KG1 (cell line): ENCODE data around the gene APBB2.
"Not testable (repeated sequence)": the region's sequence is repeated elsewhere in the genome, so short reads cannot be mapped to it uniquely, and the experiment has no call there.

ENCODE experiments used
- DNase-seq: peaks from one replicate; lab custom pipeline; 2025; lab: John Stamatoyannopoulos, UW

Gene APBB2

DNA sequence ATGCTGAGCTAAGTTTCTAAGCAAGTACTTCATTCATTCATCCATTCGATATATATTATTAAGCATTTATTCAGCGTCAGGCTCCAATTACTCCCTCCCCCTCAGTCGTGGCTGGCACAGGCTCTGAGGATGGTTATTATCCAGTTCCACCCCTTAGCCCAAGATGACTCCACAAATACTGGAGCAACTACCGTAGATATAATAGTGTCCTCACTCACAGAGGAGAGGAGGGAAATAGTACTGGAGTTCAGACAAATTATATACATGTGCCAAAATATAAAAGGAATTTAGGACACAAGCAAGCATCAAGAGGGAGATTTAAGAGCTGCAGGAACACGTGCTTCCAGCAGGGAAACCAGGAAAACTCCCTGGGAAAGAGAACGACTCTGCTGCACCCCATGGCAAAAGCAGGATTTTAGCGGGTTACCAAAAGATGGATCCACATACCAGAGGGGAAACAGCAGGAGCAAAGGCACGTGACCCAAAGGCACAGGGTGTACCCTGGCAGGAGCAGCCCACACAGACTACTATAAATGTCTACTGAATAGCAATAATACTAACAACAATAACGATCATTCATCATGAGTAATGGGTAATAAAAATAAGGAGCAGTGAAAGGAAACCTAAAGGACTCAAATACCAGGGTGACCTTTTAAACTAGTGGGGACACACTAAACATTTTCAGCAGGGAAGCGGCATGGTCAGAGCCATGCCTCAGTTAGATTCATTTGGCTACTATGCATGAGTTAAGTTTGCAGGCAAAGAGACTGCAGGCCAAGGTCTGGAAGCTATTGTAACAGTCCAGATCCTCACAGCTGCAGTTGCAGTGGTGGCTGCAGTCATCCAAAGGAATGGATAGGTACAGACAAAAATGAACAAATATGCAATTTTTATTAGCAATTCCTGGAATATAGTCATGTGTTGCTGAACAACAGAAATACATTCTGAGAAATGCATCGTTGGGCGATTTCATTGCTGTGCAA is 153.7 kb downstream of the APBB2 start:
- DNase-seq = no peak

DNA sequence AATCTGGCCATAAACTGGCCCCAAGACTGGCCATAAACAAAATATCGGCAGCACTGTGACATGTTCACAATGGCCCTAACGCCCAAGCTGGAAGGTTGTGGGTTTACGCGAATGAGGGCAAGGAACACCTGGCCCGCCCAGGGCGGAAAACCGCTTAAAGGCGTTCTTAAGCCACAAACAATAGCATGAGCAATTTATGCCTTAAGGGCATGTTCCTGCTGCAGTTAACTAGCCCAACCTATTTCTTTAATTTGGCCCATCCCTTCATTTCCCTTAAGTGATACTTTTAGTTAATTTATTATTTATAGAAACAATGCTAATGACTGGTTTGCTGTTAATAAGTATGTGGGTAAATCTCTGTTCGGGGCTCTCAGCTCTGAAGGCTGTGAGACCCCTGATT is 154.9 kb downstream of the APBB2 start:
- DNase-seq = not testable (repeated sequence)

DNA sequence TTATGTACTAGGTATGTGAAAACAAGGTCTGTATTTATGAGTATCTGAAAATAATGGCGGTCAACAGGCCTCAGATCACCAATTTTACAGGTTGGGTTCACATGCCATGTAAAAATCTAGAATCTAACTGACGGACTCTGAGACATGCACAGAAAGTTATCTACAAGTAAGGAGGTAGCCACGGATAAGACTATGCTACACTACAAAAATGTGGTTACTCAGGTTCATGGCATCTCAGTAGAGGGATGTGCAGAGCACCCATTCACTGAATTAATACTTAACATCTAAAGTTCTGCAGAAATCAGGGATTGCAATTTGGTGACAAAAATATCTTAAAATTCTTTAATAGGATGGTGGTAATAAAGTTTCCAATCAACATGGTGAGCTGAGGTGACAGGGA is 155.9 kb downstream of the APBB2 start:
- DNase-seq = no peak

DNA sequence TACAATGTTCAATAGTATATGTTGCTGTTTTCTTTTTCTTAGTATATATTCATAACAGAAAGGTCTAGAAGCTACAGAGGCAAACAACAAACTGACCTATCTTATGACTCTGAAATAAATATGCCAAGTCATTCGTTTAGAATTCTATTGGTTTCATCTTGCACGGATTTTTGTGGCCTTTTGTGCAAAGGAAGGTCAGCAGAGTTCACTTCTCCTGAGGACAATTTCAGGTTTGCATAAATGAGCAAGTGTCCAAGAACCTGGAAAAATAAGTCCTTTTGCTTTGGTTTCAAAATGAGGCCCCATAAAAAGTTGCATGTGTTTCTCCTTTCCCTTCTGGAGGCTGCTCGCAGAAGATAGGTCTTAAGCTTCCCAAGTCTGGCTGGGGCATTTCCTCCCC is 156.9 kb downstream of the APBB2 start:
- DNase-seq = no peak

DNA sequence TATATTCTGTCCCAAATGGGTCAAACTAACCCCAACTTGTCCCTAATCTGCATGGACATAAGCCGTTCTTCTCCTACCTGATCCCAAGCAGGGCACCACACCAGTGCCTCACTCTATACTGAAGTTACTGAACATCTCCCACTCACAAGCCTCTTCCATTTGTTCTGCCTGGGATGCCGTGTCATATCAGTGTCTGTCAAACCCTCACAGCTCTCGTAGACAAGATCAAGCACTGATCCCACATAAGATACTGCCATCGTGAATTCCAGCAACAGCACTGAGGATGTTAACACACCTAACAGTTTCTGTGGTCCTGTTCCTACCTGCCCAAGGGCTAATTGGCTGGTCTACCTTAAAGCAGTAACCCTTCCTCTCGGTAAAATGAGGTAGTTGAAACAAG is 162.1 kb downstream of the APBB2 start:
- no peak for DNase-seq

DNA sequence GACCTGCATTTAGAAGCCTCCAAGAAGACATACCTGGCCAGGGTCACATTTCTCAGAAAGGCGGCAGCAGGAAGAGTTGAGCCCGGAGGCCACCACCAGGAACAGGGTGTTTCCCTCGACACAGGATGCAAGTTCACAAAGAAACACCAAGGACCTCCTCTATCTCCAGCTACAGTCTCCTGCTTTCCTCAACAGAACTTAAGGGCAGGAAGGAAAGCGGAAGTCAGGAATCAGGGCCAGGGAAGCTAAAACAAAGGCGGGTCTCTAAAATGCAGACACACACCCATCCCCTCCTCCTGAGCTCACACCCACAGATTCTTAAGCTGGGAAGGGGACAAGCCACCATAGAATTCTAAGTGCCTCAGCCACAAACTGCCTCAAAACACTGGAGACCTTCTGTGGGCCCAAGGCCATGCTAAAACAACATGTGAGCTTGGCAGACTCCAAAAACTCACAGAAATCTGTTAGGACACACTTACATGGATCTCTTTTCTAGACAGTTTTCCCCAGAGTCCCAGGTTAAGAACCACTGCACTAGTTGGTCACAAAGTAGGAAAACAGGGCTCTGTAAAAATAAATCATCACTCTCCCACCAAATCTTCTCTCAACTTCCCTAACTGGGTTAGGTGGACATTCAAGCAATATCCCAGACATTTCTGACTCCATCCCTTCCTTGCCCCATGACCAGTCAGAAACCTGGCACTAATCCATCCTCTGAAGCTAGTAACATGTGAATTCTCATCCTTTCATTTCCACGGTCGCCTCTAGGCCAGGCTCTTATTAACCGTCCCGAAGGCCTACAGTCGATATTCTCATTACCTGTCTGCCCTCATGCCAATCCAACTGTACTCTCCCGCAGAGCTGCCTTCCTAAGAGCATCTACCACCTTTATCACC is 163.2 kb downstream of the APBB2 start:
- no peak for DNase-seq

DNA sequence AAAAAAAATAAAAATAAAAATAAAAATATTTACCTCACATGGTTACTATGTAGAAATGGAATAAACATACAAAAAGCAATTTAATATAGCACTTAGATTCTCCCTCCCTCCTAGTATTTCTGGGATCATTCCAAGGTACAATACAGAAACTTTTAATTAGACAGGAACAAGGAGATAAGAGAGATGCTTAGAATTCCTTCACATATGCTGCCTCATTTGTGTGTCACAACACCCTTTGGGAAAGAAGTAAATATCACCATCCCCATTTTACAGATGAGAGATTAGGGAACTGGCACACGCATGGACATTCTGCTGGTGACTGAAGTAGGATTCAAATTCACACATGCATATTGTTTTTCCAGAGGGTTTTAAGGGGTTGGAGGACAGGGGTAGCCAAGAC is 164.2 kb downstream of the APBB2 start:
- no peak for DNase-seq

DNA sequence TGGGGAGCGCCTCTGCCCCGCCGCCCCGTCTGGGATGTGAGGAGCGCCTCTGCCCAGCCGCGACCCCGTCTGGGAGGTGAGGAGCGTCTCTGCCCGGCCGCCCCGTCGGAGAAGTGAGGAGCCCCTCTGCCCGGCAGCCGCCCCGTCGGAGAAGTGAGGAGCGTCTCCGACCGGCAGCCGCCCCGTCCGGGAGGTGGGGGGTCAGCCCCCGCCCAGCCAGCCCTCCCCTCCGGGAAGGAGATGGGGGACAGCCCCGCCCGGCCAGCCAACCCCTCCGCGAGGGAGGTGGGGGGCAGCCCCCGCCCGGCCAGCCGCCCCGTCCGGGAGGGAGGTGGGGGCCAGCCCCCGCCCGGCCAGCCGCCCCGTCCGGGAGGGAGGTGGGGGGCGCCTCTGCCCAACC is 165.2 kb downstream of the APBB2 start:
- not testable (repeated sequence) for DNase-seq

DNA sequence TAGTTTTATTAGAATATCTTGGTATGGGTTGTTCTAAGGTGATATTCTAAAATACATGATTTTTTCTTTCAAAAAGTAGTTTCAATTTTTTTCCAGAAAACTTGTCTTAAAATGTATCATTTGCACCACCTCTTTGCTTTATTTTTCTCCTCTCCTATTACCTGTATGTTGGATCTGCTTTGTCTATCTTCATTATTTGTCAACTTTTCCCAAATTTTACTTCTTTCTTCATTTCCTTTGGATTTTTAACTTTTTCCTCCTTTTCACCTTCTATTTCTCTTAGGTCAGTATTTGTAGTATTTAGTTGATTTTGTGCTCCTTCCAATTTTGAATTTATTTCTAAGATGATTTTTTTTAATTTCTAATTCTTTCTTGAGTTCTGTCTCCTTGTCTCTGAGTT is 169.6 kb downstream of the APBB2 start:
- DNase-seq = no peak

DNA sequence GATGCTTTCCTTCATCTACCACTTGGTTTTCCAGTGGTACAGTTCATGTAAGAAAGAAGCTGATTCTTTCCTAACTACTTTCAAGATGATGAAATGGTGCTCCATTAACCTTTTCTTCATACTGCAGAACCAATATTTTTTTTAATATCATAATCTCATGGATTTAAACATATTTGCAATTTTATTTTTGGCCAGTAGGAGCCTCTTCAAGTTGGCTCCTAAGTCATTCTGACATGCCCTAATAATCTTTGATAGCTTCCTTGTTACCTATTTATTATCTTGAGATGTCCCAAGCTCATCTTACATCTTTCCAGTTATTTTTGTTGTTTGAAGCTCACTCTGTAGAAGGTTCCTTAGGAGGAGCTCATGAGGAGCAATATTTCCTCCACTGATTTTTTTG is 170.2 kb downstream of the APBB2 start:
- DNase-seq = no peak

DNA sequence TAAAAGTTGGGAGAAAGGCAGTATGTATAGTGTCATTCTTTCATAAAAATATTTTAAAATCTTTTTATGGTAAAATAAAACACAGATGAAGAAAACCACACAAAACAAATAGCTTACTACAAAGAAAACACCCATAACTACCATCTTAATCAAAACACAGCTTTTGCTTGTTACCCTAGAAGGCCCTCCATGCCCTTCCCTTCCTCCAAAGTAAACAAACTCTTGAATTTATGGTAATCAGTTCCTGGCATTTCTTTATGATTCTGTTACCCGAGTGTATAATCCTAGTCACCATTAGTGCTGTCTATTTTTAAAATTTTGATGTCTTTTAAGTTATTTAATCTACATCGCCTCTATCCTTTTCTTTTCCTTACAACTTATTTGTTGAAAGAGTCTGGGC is 170.9 kb downstream of the APBB2 start:
- DNase-seq = no peak

DNA sequence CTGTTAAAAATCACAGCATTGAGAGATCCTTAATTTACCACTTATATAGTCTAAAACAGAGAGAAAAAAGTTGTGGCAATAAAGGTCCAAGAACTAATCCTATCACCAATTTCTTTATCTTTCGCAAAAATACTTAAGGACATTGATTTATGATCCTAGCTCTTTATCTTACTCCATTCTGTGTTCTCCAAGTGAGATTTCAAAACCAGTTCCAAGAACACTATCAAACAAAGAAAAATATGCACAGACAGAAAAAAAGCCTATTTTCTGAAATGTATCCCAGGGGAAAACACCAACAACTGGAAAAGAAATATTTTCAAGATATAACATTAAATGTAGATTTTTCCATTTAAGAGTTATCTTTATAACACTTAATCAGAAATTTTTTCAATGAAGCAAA is 172.8 kb downstream of the APBB2 start:
- DNase-seq = no peak

DNA sequence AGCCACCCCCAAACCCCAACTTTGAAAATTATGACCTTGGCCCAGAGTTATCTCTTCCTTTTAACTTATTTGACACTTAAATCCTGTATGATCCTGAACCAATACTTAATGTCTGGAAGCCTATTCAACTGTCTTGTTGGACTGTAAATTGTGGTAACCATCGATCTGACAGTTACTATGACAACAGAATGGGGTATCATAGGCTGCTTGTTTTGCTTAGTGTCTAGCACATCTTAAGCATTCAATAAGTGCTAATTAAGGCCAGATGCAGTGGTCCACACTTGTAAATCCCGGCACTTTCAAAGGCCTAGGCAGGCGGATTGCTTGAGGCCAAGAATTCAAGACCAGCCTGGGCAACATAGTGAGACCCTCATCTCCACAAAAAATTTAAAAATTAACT is 175.0 kb downstream of the APBB2 start:
- no peak for DNase-seq

DNA sequence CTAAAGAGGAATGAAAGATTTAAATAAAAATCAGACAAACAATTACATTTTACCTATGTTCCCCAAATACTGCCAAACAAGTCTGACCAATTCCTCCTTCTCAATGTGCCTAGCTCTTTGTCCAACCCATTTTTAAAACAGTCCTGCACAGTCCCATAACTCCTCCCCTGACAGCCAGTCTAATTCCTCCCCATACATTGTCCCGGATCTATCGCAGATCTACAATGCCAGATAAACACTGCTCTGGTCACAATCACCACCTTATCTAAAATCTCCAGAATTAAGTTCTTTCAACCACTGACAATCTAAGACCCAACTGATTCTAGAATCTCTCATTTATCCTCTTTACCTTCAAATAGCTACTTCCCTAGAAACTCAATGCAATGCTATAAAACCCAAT is 176.0 kb downstream of the APBB2 start:
- DNase-seq = no peak

DNA sequence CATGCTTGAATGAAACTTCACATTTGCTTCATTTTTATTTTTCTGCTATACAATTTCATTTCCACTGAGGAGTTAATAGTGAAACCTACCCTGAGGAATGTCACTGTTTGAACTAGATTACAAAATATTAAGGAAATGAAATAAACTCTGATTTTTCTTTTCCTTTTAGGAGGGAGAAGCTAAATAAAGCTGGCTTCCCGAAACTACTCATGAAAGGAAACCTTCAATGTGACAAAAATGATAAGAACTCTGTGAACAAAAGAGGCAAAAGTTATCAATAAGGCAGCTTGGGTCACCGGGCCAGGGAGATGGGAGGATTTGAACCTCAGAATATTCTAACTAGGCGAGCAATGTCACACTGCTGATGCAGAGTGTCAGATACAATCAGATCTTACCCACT is 185.2 kb downstream of the APBB2 start:
- no peak for DNase-seq

DNA sequence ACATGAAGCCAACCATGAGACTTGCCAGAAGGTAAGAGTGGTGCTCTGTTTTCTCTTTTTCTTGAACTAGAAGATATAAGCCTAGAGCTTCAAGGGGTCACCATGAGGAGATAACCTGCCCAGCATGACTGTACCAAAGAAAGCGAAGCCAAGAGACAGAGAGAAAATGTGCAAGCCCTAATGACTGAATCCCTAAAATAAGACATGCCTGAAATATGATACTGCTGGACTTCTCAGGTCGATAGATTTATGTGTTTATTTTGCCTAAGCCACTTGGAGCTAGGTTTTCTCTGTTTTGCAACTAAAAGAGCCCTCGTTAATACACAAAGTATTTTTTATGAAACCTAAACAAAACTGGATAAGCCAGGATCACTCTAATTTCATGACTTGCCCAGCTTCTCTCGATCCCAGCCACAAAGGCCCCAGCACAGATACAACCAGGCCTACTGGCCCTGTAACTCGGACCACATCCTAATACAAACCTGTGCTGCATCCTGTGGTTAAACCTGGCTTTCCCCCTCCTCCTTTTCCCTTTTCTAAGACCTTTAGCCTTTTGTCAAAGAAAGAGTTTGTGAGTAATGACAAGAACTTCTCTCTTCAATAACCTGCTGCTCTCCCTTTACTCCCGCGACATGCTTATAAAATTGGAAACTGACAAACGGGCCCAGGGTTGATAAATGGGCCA is 185.8 kb downstream of the APBB2 start:
- DNase-seq = no peak

DNA sequence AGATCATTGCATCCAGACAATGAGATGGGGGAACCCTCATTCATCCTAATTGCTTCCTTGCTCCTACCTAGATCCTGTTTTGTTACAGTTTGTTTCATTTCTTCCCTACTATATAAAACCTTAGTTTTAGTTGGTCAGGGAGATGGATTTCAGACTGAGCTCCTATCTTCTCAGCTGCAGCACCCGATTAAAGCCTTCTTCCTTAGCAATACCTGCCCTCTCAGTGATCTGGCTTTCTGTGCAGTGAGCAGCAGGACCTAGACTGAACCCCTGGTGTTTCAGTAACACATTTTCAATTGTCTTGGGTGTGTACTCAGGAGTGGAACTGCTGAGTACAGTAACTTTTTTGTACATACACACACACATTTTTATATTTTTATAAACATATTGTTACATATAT is 187.4 kb downstream of the APBB2 start:
- no peak for DNase-seq

DNA sequence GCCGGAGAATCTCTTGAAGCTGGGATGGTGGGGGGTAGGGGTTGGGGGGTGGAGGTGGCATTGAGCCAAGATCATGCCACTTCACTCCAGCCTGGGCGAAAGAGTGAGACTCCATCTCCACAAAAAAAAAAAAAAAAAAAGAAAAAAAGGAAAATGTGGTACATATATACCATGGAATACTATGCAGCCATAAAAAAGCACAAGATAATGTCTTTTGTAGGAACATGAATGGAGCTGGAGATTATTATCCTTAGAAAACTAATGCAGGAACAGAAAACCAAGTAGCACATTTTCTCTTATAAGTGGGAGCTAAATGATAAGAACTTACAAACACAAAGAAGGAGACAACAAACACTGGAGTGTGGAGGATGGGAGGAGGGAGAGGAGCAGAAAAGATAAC is 188.5 kb downstream of the APBB2 start:
- no peak for DNase-seq

DNA sequence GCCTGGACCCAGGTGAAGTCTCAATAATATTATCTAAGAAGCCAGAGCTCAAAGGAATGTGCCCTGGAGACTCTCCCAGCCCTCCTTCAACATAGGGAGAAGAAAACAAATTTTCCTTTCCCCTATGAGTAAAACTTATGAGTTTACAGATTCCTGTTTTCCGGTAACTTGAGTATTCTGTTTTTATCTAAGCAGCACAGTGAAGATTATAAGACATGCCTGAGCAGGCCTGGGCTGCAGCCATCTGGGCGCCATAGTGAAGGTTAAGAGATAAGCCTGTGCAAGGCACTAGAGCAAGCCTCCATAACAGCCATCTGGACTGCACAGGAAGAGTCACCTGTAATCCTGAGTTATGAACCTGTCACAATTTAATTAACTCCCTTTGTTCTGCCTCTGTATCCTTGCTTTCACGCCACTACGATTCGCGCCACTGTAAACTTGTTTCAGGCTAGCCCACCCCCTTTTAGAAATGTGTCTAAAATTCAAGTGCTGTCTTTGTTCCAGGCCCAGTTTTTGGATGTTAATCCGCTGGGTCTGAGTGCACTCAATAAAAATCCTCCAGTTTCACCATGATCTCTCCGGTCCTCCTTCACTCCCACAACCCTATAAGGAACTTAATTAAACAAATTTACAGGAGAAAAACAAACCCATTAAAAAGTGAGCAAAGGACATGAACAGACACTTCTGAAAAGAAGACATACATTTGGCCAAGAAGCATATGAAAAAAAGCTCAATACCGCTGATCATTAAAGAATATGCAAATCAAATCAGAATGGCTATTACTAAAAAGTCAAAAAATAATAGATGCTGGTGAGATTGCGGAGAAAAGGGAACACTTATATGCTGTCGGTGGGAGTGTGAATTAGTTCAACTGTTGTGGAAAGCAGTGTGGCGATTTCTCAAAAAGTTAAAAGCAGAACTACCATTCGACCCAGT is 189.5 kb downstream of the APBB2 start:
- no peak for DNase-seq

DNA sequence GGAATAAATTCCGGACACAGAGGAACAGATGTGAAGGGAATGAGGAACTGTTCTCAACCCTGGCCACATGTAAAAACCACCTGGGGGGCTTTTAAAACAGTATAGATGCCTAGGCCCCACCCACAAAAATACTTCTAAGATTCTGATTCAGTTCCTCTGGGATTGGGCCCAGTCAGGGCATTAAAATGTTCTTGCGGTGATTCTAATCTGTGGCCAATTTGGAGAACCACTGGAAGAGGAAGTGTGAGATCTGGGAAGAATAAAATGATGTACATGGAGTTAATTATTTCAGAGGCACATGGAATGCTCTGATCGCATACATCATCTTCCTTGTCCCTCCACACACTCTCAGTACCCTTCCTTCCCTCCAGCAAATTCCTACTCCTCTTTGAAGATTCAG is 192.2 kb downstream of the APBB2 start:
- DNase-seq = no peak

DNA sequence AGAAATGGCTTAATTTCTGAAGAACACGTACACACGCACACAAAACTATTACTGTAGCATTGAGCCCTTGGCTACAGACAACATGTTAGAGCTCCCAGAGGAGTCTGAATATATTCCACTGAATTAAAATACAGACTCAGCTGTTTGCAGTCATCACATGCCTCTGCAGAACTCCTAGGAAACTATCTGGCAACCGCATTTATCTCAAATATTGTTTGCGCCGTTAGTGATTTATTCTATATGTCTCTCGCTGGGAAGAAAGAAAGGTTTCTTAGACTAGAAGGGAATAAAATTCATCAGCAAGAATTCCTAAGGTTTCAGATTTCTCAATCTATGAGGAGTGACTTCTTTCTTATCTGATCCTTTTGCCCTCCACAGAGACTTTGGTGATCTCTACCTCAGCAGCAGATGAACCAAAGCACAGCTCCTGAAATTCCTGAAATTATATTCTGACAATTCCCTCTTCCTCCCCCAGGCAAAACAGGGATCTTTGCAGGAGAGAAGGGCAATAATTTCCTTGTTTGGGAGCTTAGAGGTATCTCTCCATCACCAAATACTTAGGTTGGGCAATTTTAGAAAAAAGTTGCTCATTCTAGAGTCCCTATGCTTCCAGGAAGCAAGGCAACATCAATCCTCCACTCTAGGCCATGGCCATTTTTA is 199.2 kb downstream of the APBB2 start:
- no peak for DNase-seq
